ENCODE results near the gene CRLF1.

The CRLF1 gene

DNA sequence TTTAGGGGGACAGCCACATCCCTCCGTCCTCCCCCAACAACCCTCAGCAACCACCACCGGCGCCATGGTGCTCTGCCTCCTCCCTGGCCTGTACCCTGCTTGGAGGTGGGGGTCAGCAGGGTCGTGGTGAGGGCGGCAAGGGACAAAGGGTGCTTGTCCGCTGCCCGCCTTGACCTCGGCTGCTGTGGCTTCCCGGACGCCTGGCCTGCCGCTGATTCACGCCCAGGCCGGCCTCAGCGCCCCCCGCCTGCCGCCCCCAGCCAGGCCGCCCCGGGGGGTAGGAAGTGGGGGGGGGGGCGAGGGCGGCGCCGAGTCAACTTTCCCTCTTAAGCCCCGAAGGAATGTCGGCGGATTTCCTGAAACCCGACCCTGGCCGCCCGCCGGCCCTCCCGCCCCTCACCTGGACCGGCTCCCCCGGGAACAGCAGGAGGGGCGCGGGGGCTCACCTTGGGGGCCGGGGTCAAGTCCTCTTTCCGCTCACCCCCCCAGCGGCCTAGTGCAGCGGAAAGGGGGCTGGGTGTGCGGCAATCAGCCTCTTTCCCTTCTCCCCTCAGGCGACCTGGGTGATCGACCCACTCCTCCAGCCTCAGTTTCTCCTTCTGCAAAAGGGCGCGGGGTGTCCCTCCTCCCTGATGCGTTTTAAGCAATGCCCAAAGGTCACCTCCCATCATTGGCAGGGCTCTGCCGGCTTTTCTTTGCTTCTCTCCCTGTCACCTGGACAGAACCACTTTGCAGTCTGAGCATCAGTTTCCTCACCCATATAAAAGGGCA, 4.1 kb upstream of the CRLF1 start:
- Histone ChIP-seq H3K9me3 (ENCODE audit: insufficient read depth, low read depth, low read length) (no peaks in the 10 kb centered on the region), H3K4me1 (ENCODE audit: insufficient read depth, low read length, poor library complexity, severe bottlenecking) (no peaks in the 10 kb centered on the region), H3K4me3 (ENCODE audit: low read length, poor library complexity, severe bottlenecking) (no peak overlapping the region), H3K9me2 (replicated peaks; ENCODE audit: low read depth, low read length) (no peaks in the 10 kb centered on the region), H3K27me3 (ENCODE audit: insufficient read depth, low read length, poor library complexity, severe bottlenecking) (no peaks in the 10 kb centered on the region), H2AFZ (ENCODE audit: low read length) (no peak overlapping the region), H4K20me1 (ENCODE audit: insufficient read depth, low read length, poor library complexity, severe bottlenecking) (no peaks in the 10 kb centered on the region), H3K79me2 (ENCODE audit: insufficient read depth, low read length) (no peaks in the 10 kb centered on the region), H3K36me3 (ENCODE audit: insufficient read depth, low read length) (no peaks in the 10 kb centered on the region), H3K4me2 (ENCODE audit: low read depth, low read length, poor library complexity, severe bottlenecking) (no peak overlapping the region), H3F3A (ENCODE audit: low read depth) (no peaks in the 10 kb centered on the region), H3K9ac (ENCODE audit: low read depth, low read length, poor library complexity, severe bottlenecking) (no peak overlapping the region)
- no peak for TF ChIP-seq EZH2phosphoT487 (IDR thresholded peaks at IDR 0.05; ENCODE audit: borderline replicate concordance)
- TF ChIP-seq, protein P1, sequence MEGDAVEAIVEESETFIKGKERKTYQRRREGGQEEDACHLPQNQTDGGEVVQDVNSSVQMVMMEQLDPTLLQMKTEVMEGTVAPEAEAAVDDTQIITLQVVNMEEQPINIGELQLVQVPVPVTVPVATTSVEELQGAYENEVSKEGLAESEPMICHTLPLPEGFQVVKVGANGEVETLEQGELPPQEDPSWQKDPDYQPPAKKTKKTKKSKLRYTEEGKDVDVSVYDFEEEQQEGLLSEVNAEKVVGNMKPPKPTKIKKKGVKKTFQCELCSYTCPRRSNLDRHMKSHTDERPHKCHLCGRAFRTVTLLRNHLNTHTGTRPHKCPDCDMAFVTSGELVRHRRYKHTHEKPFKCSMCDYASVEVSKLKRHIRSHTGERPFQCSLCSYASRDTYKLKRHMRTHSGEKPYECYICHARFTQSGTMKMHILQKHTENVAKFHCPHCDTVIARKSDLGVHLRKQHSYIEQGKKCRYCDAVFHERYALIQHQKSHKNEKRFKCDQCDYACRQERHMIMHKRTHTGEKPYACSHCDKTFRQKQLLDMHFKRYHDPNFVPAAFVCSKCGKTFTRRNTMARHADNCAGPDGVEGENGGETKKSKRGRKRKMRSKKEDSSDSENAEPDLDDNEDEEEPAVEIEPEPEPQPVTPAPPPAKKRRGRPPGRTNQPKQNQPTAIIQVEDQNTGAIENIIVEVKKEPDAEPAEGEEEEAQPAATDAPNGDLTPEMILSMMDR (conservative IDR thresholded peaks at IDR 0.05; ENCODE audit: low read length): no peak

DNA sequence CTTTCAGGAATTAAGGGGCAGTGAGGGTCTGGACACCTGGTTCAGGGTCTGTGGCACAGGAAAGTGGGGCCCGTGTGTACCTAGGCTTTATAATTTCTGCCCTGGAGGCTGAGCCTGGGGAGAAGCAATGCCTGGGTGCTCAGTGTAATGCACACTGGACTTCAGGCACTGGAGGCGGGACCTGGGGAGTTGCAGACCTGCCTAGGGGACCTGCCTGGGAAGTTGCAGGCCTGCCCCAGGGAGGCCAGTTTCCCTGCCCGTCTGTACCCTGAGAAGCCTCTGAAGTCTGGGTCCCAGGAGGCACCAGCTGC, 3.6 kb upstream of the CRLF1 start:
- H4K20me1 ChIP-seq (ENCODE audit: insufficient read depth, low read length, poor library complexity, severe bottlenecking): no peaks in the 10 kb centered on the region
- H3K9ac ChIP-seq (ENCODE audit: low read depth, low read length, poor library complexity, severe bottlenecking): no peak overlapping the region
- no peak for TF ChIP-seq EZH2phosphoT487 (IDR thresholded peaks at IDR 0.05; ENCODE audit: borderline replicate concordance)
- TF ChIP-seq, protein P1 (conservative IDR thresholded peaks at IDR 0.05; ENCODE audit: low read length): no peak
- no peak overlapping the region for H2AFZ ChIP-seq (ENCODE audit: low read length)
- H3K36me3 ChIP-seq (ENCODE audit: insufficient read depth, low read length): no peaks in the 10 kb centered on the region
- H3K4me3 ChIP-seq (ENCODE audit: low read length, poor library complexity, severe bottlenecking): no peak overlapping the region
- H3K27me3 ChIP-seq (ENCODE audit: insufficient read depth, low read length, poor library complexity, severe bottlenecking): no peaks in the 10 kb centered on the region
- no peaks in the 10 kb centered on the region for H3K4me1 ChIP-seq (ENCODE audit: insufficient read depth, low read length, poor library complexity, severe bottlenecking)
- no peaks in the 10 kb centered on the region for H3K79me2 ChIP-seq (ENCODE audit: insufficient read depth, low read length)
- H3K9me2 ChIP-seq (replicated peaks; ENCODE audit: low read depth, low read length): no peaks in the 10 kb centered on the region
- no peak overlapping the region for H3K4me2 ChIP-seq (ENCODE audit: low read depth, low read length, poor library complexity, severe bottlenecking)
- no peaks in the 10 kb centered on the region for H3F3A ChIP-seq (ENCODE audit: low read depth)
- no peaks in the 10 kb centered on the region for H3K9me3 ChIP-seq (ENCODE audit: insufficient read depth, low read depth, low read length)

DNA sequence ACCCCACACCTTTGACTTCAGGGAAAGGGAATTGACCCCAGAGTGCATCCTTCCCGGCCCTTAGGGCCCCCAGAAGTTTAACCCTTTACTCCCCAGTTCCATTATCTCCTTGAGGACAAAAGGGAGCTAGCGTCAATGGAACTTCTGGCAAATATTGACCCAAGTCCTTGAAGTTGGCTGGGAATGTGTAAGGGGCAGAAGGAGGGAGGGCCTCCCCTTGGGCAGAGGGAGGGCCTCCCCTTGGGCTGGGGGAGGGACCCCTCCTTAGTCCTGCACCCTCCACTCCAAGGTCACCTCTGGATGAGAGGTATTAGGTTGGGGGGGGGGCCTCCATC, 3.1 kb upstream of the CRLF1 start:
- no peaks in the 10 kb centered on the region for H3K36me3 ChIP-seq (ENCODE audit: insufficient read depth, low read length)
- no peaks in the 10 kb centered on the region for H3K27me3 ChIP-seq (ENCODE audit: insufficient read depth, low read length, poor library complexity, severe bottlenecking)

More for the DNA sequence above, 3.1 kb upstream of the CRLF1 start:
- no peaks in the 10 kb centered on the region for H4K20me1 ChIP-seq (ENCODE audit: insufficient read depth, low read length, poor library complexity, severe bottlenecking)
- TF ChIP-seq, protein P1 (conservative IDR thresholded peaks at IDR 0.05; ENCODE audit: low read length): no peak
- no peak for TF ChIP-seq EZH2phosphoT487 (IDR thresholded peaks at IDR 0.05; ENCODE audit: borderline replicate concordance)
- H3K9me2 ChIP-seq (replicated peaks; ENCODE audit: low read depth, low read length): no peaks in the 10 kb centered on the region
- H3K79me2 ChIP-seq (ENCODE audit: insufficient read depth, low read length): no peaks in the 10 kb centered on the region
- H3K4me2 ChIP-seq (ENCODE audit: low read depth, low read length, poor library complexity, severe bottlenecking): no peak overlapping the region
- no peaks in the 10 kb centered on the region for H3K9me3 ChIP-seq (ENCODE audit: insufficient read depth, low read depth, low read length)
- H3F3A ChIP-seq (ENCODE audit: low read depth): no peaks in the 10 kb centered on the region
- H3K4me1 ChIP-seq (ENCODE audit: insufficient read depth, low read length, poor library complexity, severe bottlenecking): no peaks in the 10 kb centered on the region
- H2AFZ ChIP-seq (ENCODE audit: low read length): no peak overlapping the region
- H3K9ac ChIP-seq (ENCODE audit: low read depth, low read length, poor library complexity, severe bottlenecking): no peak overlapping the region
- H3K4me3 ChIP-seq (ENCODE audit: low read length, poor library complexity, severe bottlenecking): no peak overlapping the region

Measured in Loucy (cell line).